ENCODE measurements around the gene LRCH2.

DNA sequence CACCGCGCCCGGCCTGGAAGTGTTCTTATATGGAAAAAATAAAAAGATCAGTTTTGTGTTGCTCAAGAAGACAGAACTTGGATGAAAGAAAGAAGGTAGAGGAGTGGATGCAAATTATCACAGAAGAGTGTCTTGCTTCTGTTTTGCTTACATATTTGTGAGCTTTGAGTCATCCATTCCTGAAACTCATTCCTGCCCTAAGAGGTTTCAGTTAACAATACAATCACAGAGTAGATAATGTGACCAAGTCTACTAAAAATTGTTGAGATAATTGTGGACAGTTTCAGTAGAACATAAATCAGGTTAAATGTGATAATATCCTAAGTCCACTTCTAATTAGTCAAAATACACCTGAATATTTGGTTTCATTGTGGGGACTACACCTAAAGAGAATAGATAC lies 26.4 kb upstream of the LRCH2 start:
- TF ChIP-seq POLR2AphosphoS5 (IDR thresholded peaks at IDR 0.05): no peak
- TF ChIP-seq CTCF (IDR thresholded peaks at IDR 0.05): no peak

Measured in breast epithelium (tissue), 3 donors.